ENCODE measurements around the gene PCDHB7. TPM values are rescaled to one million over a fixed set of nuclear protein-coding genes. Genes with fewer than 3 reads are reported as not detected.
A peak's percentile ranks its signal among the peaks of the same experiment; 100 is the strongest.
"Not testable (repeated sequence)": the region's sequence is repeated elsewhere in the genome, so short reads cannot be mapped to it uniquely, and the experiment has no call there.

The PCDHB7 gene
- total and polyA plus RNA-seq, 12 donors = 0.32 to 2.9 (median 1.1) TPM

DNA sequence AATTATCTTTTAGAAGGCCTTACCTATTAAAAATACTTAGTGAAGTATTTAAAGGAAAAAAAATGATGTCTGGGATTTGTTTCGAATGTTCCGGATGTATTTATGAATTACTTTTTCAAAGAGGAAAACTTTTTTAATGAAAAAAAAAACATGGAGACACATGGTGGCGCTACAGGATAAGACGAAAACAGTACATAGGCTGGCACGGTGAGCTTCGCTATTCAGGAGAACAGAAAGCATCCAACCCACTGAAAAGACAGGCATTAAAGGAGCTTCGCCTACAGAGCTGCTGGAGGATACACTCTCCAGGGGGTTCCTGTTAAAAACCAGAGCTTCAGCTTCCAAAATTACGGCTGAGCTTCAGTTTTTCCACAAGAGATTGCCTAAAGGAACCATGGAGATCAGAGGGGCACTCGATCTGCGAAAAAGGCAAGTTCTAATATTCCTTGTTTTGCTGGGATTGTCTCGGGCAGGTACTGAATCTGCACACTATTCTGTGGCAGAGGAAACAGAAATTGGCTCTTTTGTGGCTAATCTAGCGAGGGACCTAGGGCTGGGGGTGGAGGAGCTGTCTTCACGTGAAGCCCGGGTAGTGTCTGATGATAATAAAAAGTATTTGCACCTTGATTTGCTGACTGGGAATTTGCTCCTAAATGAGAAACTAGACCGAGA is 50.8 kb downstream of the PCDHB7 start, which contains the start of gene PCDHB14:
PCDHB14 (plus strand) TSS at position 232 of the 672 bp plus-strand sequence; CDS start at position 395, 163 bp downstream.
- Histone ChIP-seq H3K27me3 (no peaks in the 10 kb centered on the region), H3K36me3 (replicated peaks in 1 of 2) (no peaks in the 10 kb centered on the region), H3K4me1 (replicated peaks in 1 of 2) (no peaks in the 10 kb centered on the region), H3K27ac (no peak within 1 kb of the TSS), H3K9me3 (replicated peaks in 1 of 3) (peaks cover 0 to 34% (median 18%) of the 10 kb centered on the region in 3 donors), H3K4me3 (no peak within 1 kb of the TSS)
- no peak for TF ChIP-seq POLR2A (IDR thresholded peaks at IDR 0.05)
- TF ChIP-seq, protein P1, sequence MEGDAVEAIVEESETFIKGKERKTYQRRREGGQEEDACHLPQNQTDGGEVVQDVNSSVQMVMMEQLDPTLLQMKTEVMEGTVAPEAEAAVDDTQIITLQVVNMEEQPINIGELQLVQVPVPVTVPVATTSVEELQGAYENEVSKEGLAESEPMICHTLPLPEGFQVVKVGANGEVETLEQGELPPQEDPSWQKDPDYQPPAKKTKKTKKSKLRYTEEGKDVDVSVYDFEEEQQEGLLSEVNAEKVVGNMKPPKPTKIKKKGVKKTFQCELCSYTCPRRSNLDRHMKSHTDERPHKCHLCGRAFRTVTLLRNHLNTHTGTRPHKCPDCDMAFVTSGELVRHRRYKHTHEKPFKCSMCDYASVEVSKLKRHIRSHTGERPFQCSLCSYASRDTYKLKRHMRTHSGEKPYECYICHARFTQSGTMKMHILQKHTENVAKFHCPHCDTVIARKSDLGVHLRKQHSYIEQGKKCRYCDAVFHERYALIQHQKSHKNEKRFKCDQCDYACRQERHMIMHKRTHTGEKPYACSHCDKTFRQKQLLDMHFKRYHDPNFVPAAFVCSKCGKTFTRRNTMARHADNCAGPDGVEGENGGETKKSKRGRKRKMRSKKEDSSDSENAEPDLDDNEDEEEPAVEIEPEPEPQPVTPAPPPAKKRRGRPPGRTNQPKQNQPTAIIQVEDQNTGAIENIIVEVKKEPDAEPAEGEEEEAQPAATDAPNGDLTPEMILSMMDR (IDR thresholded peaks at IDR 0.05) = peak in 2 of 6 experiments; percentile 12 to 13
- peak in 1 of 7 donors; percentile 6 for DNase-seq
- intact Hi-C loops (cut with DNase I) = loop anchor here in 1 of 2 donors (10.0 kb wide), 1 partner anchor 192 kb away; the partner anchor contains the start of genes PCDHGA10 and PCDHGB7
- WGBS, 4 donors = 18 to 30% (median 22%) methylated on average over 14 to 15 of the region's 15 CpGs

DNA sequence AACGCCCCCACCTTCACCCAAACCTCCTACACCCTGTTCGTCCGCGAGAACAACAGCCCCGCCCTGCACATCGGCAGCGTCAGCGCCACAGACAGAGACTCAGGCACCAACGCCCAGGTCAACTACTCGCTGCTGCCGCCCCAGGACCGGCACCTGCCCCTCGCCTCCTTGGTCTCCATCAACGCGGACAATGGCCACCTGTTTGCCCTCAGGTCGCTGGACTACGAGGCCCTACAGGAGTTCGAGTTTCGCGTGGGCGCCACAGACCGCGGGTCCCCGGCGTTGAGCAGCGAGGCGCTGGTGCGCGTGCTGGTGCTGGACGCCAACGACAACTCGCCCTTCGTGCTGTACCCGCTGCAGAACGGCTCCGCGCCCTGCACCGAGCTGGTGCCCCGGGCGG is 52.4 kb downstream of the PCDHB7 start:
- intact Hi-C loops (cut with DNase I) = loop anchor here in 1 of 2 donors (10.0 kb wide), 1 partner anchor 190 kb away; the partner anchor contains the start of genes PCDHGA10 and PCDHGB7
- not testable (repeated sequence) for H3K27me3 ChIP-seq; H3K4me3 ChIP-seq; H3K36me3 ChIP-seq (replicated peaks in 1 of 2); H3K4me1 ChIP-seq (replicated peaks in 1 of 2); DNase-seq; H3K27ac ChIP-seq
- 11 to 28% (median 16%) methylated on average over 11 to 34 of the region's 40 CpGs for WGBS, 4 donors
- H3K9me3 ChIP-seq (replicated peaks in 1 of 3) = peaks cover 0 to 35% (median 26%) of the 10 kb centered on the region in 3 donors

DNA sequence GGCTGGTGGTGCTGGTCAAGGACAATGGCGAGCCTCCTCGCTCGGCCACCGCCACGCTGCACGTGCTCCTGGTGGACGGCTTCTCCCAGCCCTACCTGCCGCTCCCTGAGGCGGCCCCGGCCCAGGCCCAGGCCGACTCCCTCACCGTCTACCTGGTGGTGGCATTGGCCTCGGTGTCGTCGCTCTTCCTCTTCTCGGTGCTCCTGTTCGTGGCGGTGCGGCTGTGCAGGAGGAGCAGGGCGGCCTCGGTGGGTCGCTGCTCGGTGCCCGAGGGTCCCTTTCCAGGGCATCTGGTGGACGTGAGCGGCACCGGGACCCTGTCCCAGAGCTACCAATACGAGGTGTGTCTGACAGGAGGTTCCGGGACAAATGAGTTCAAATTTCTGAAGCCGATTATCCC is 53.0 kb downstream of the PCDHB7 start:
- 22 to 76% (median 42%) methylated on average over 3 to 30 of the region's 30 CpGs for WGBS, 4 donors
- H3K36me3 ChIP-seq (replicated peaks in 1 of 2); H3K4me3 ChIP-seq; H3K27me3 ChIP-seq; DNase-seq; H3K4me1 ChIP-seq (replicated peaks in 1 of 2); H3K27ac ChIP-seq: not testable (repeated sequence)
- intact Hi-C loops (cut with DNase I) = loop anchor here in 1 of 2 donors (10.0 kb wide), 1 partner anchor 189 kb away; the partner anchor contains the start of genes PCDHGA10 and PCDHGB7
- peaks cover 0 to 37% (median 26%) of the 10 kb centered on the region in 3 donors for H3K9me3 ChIP-seq (replicated peaks in 1 of 3)

Other genes with a start within 250 kb of the PCDHB7 start
Only the 30 nearest of the 37 such genes appear.
- 1 to 10 TPM in 6 of 9 donors, under 1 TPM in 3; 0.30 to 6.1 (median 1.1) TPM for gene PCDHAC2, start 206.2 kb upstream of the PCDHB7 start, total RNA-seq
- gene PCDHAC2, start 206.2 kb upstream of the PCDHB7 start, polyA plus RNA-seq = 1 to 10 TPM in 1 of 3 donors, under 1 TPM in 2; 0.07 to 6.5 (median 0.32) TPM
- gene PCDHB1, start 121.3 kb upstream of the PCDHB7 start, total RNA-seq = under 1 TPM in 4 of 9 donors, not detected in 5; under 0.01 to 0.07 (median 0.02) TPM
- under 1 TPM in 1 of 3 donors, not detected in 2; 0.11 TPM for gene PCDHB1, start 121.3 kb upstream of the PCDHB7 start, polyA plus RNA-seq
- gene PCDHB2, start 78.0 kb upstream of the PCDHB7 start, total RNA-seq = 1 to 10 TPM in 7 of 9 donors, under 1 TPM in 2; 0.65 to 2.8 (median 1.5) TPM
- gene PCDHB2, start 78.0 kb upstream of the PCDHB7 start, polyA plus RNA-seq = under 1 TPM; 0.24 to 0.79 (median 0.44) TPM
- 1 to 10 TPM in 6 of 9 donors, under 1 TPM in 3; 0.35 to 2.2 (median 1.2) TPM for gene PCDHB3, start 72.2 kb upstream of the PCDHB7 start, total RNA-seq
- 1 to 10 TPM in 1 of 3 donors, under 1 TPM in 2; 0.20 to 1.4 (median 0.32) TPM for gene PCDHB3, start 72.2 kb upstream of the PCDHB7 start, polyA plus RNA-seq
- gene PCDHB4, start 50.8 kb upstream of the PCDHB7 start, total RNA-seq = 1 to 10 TPM in 8 of 9 donors, under 1 TPM in 1; 0.44 to 2.3 (median 1.7) TPM
- 1 to 10 TPM in 1 of 3 donors, under 1 TPM in 2; 0.56 to 1.8 (median 0.88) TPM for gene PCDHB4, start 50.8 kb upstream of the PCDHB7 start, polyA plus RNA-seq
- gene PCDHB5, start 37.4 kb upstream of the PCDHB7 start, total RNA-seq = 10 to 100 TPM in 1 of 9 donors, 1 to 10 TPM in 8; 1.1 to 10.7 (median 4.7) TPM
- gene PCDHB5, start 37.4 kb upstream of the PCDHB7 start, polyA plus RNA-seq = 1 to 10 TPM; 1.0 to 4.5 (median 1.6) TPM
- gene PCDHB6, start 22.6 kb upstream of the PCDHB7 start, total RNA-seq = 1 to 10 TPM in 2 of 9 donors, under 1 TPM in 7; 0.23 to 1.1 (median 0.83) TPM
- gene PCDHB6, start 22.6 kb upstream of the PCDHB7 start, polyA plus RNA-seq = under 1 TPM; 0.30 to 0.73 (median 0.48) TPM
- 1 to 10 TPM in 4 of 9 donors, under 1 TPM in 5; 0.28 to 3.7 (median 0.99) TPM for gene PCDHB8, start 5.1 kb downstream of the PCDHB7 start, total RNA-seq
- 1 to 10 TPM in 1 of 3 donors, under 1 TPM in 2; 0.03 to 1.3 (median 0.48) TPM for gene PCDHB8, start 5.1 kb downstream of the PCDHB7 start, polyA plus RNA-seq
- gene PCDHB16, start 9.7 kb downstream of the PCDHB7 start, total RNA-seq = 1 to 10 TPM in 7 of 9 donors, under 1 TPM in 2; 0.39 to 3.3 (median 1.5) TPM
- gene PCDHB16, start 9.7 kb downstream of the PCDHB7 start, polyA plus RNA-seq = 1 to 10 TPM in 1 of 3 donors, under 1 TPM in 2; 0.67 to 1.4 (median 0.72) TPM
- 1 to 10 TPM in 3 of 9 donors, under 1 TPM in 6; 0.28 to 2.2 (median 0.52) TPM for gene PCDHB9, start 14.5 kb downstream of the PCDHB7 start, total RNA-seq
- 1 to 10 TPM in 1 of 3 donors, under 1 TPM in 2; 0.27 to 1.3 (median 0.80) TPM for gene PCDHB9, start 14.5 kb downstream of the PCDHB7 start, polyA plus RNA-seq
- gene PCDHB10, start 19.7 kb downstream of the PCDHB7 start, total RNA-seq = 1 to 10 TPM in 3 of 9 donors, under 1 TPM in 6; 0.18 to 2.3 (median 0.61) TPM
- 1 to 10 TPM in 1 of 3 donors, under 1 TPM in 2; 0.81 to 3.0 (median 0.88) TPM for gene PCDHB10, start 19.7 kb downstream of the PCDHB7 start, polyA plus RNA-seq
- 1 to 10 TPM in 7 of 9 donors, under 1 TPM in 2; 0.12 to 7.1 (median 2.5) TPM for gene PCDHB11, start 27.0 kb downstream of the PCDHB7 start, total RNA-seq
- under 1 TPM; 0.48 to 0.81 (median 0.67) TPM for gene PCDHB11, start 27.0 kb downstream of the PCDHB7 start, polyA plus RNA-seq
- 1 to 10 TPM in 7 of 9 donors, under 1 TPM in 2; 0.50 to 3.4 (median 1.5) TPM for gene PCDHB12, start 36.1 kb downstream of the PCDHB7 start, total RNA-seq
- gene PCDHB12, start 36.1 kb downstream of the PCDHB7 start, polyA plus RNA-seq = under 1 TPM; 0.40 to 0.97 (median 0.47) TPM
- 1 to 10 TPM in 8 of 9 donors, under 1 TPM in 1; 0.72 to 7.2 (median 5.9) TPM for gene PCDHB13, start 41.3 kb downstream of the PCDHB7 start, total RNA-seq
- 1 to 10 TPM; 1.3 to 5.4 (median 1.3) TPM for gene PCDHB13, start 41.3 kb downstream of the PCDHB7 start, polyA plus RNA-seq
- gene PCDHB14, start 50.7 kb downstream of the PCDHB7 start, total RNA-seq = 1 to 10 TPM; 1.7 to 7.7 (median 3.7) TPM
- gene PCDHB14, start 50.7 kb downstream of the PCDHB7 start, polyA plus RNA-seq = 1 to 10 TPM; 1.9 to 4.1 (median 2.2) TPM
- 1 to 10 TPM in 7 of 9 donors, under 1 TPM in 2; 0.95 to 3.2 (median 1.4) TPM for gene PCDHB15, start 72.8 kb downstream of the PCDHB7 start, total RNA-seq
- 1 to 10 TPM; 1.2 to 2.2 (median 1.4) TPM for gene PCDHB15, start 72.8 kb downstream of the PCDHB7 start, polyA plus RNA-seq
- 1 to 10 TPM in 1 of 9 donors, under 1 TPM in 4, not detected in 4; 0.43 to 1.5 (median 0.53) TPM for gene SLC25A2, start 131.4 kb downstream of the PCDHB7 start, total RNA-seq
- gene SLC25A2, start 131.4 kb downstream of the PCDHB7 start, polyA plus RNA-seq = under 1 TPM in 2 of 3 donors, not detected in 1; 0.07 to 0.72 TPM
- gene TAF7, start 148.1 kb downstream of the PCDHB7 start, total RNA-seq = 100 to 1,000 TPM in 1 of 9 donors, 10 to 100 TPM in 8; 38.0 to 111 (median 70.9) TPM
- 100 to 1,000 TPM in 1 of 3 donors, 10 to 100 TPM in 2; 23.9 to 132 (median 29.7) TPM for gene TAF7, start 148.1 kb downstream of the PCDHB7 start, polyA plus RNA-seq
- under 1 TPM; 0.09 to 0.96 (median 0.28) TPM for gene PCDHGA1, start 157.9 kb downstream of the PCDHB7 start, total RNA-seq
- under 1 TPM; 0.13 to 0.60 (median 0.32) TPM for gene PCDHGA1, start 157.9 kb downstream of the PCDHB7 start, polyA plus RNA-seq
- 1 to 10 TPM in 8 of 9 donors, under 1 TPM in 1; 0.91 to 6.1 (median 2.6) TPM for gene PCDHGA2, start 166.1 kb downstream of the PCDHB7 start, total RNA-seq
- gene PCDHGA2, start 166.1 kb downstream of the PCDHB7 start, polyA plus RNA-seq = 1 to 10 TPM in 1 of 3 donors, under 1 TPM in 2; 0.27 to 2.1 (median 0.56) TPM
- gene PCDHGA3, start 171.2 kb downstream of the PCDHB7 start, total RNA-seq = 1 to 10 TPM; 1.0 to 6.2 (median 3.0) TPM
- gene PCDHGA3, start 171.2 kb downstream of the PCDHB7 start, polyA plus RNA-seq = 1 to 10 TPM in 1 of 3 donors, under 1 TPM in 2; 0.27 to 1.5 (median 0.80) TPM
- gene PCDHGB1, start 177.5 kb downstream of the PCDHB7 start, total RNA-seq = 10 to 100 TPM in 2 of 9 donors, 1 to 10 TPM in 7; 1.6 to 16.1 (median 3.1) TPM
- 1 to 10 TPM in 1 of 3 donors, under 1 TPM in 2; 0.20 to 2.2 (median 0.88) TPM for gene PCDHGB1, start 177.5 kb downstream of the PCDHB7 start, polyA plus RNA-seq
- 1 to 10 TPM in 8 of 9 donors, under 1 TPM in 1; 0.97 to 9.5 (median 4.3) TPM for gene PCDHGA4, start 182.4 kb downstream of the PCDHB7 start, total RNA-seq
- 1 to 10 TPM in 1 of 3 donors, under 1 TPM in 2; 0.20 to 2.4 (median 0.64) TPM for gene PCDHGA4, start 182.4 kb downstream of the PCDHB7 start, polyA plus RNA-seq
- 1 to 10 TPM; 1.6 to 6.3 (median 3.4) TPM for gene PCDHGB2, start 187.3 kb downstream of the PCDHB7 start, total RNA-seq
- gene PCDHGB2, start 187.3 kb downstream of the PCDHB7 start, polyA plus RNA-seq = 1 to 10 TPM in 1 of 3 donors, under 1 TPM in 2; 0.10 to 1.8 (median 0.88) TPM
- 1 to 10 TPM in 8 of 9 donors, under 1 TPM in 1; 0.42 to 5.9 (median 2.0) TPM for gene PCDHGA5, start 191.5 kb downstream of the PCDHB7 start, total RNA-seq
- gene PCDHGA5, start 191.5 kb downstream of the PCDHB7 start, polyA plus RNA-seq = under 1 TPM; 0.24 to 0.80 (median 0.79) TPM
- 1 to 10 TPM; 1.4 to 7.1 (median 3.1) TPM for gene PCDHGB3, start 197.6 kb downstream of the PCDHB7 start, total RNA-seq
- 1 to 10 TPM in 1 of 3 donors, under 1 TPM in 2; 0.03 to 1.0 (median 0.70) TPM for gene PCDHGB3, start 197.6 kb downstream of the PCDHB7 start, polyA plus RNA-seq
- gene PCDHGA6, start 201.2 kb downstream of the PCDHB7 start, total RNA-seq = 1 to 10 TPM; 1.8 to 6.6 (median 2.9) TPM
- gene PCDHGA6, start 201.2 kb downstream of the PCDHB7 start, polyA plus RNA-seq = 1 to 10 TPM in 2 of 3 donors, under 1 TPM in 1; 0.57 to 2.1 (median 1.4) TPM
- 1 to 10 TPM in 8 of 9 donors, under 1 TPM in 1; 0.91 to 5.0 (median 1.9) TPM for gene PCDHGA7, start 210.1 kb downstream of the PCDHB7 start, total RNA-seq
- 1 to 10 TPM in 1 of 3 donors, under 1 TPM in 2; 0.37 to 1.4 (median 0.59) TPM for gene PCDHGA7, start 210.1 kb downstream of the PCDHB7 start, polyA plus RNA-seq
- gene PCDHGB4, start 215.1 kb downstream of the PCDHB7 start, total RNA-seq = 1 to 10 TPM; 3.3 to 9.1 (median 4.8) TPM
- gene PCDHGB4, start 215.1 kb downstream of the PCDHB7 start, polyA plus RNA-seq = 1 to 10 TPM in 1 of 3 donors, under 1 TPM in 2; 0.27 to 2.2 (median 0.72) TPM
- 1 to 10 TPM in 4 of 9 donors, under 1 TPM in 5; 0.06 to 4.0 (median 0.94) TPM for gene PCDHGA8, start 220.0 kb downstream of the PCDHB7 start, total RNA-seq
- under 1 TPM; 0.15 to 0.48 (median 0.17) TPM for gene PCDHGA8, start 220.0 kb downstream of the PCDHB7 start, polyA plus RNA-seq

Measured in adrenal gland (tissue), 12 donors.